ENCODE results near the gene NUDT16. TPM values are rescaled to one million over a fixed set of nuclear protein-coding genes. Genes with fewer than 3 reads are reported as not detected.

Gene NUDT16
- total and polyA plus RNA-seq, 2 donors (not counting 1 experiment from before 2014, with no cell fraction given): 5.1 to 19.1 TPM

DNA sequence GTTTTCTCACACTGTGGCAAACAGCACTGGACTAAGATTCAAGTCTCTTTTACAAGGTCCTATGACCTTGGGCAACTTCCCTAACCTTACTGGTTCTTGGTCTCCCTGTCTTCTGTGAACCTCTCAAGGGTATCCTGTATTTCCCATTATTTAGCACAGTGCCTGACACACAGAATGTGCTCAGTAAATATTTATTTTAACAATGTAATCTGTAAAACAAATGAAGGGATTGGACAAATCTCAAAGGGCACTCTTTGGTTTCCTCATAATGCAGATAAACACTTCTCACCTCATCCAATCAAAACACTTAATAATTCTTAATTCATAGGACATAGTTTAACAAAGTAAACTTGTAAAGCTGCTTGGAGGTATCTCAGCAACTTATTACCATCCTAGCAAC, 12.8 kb downstream of the NUDT16 start:
- Histone ChIP-seq H3K27ac (ENCODE audit: low read length in 2 of 2) (no peak overlapping the region), H3K9me3 (ENCODE audit: control extremely low read depth in 1 of 3, control insufficient read depth in 2 of 3, insufficient read depth in 1 of 3, low read length in 2 of 3) (no peaks in the 10 kb centered on the region), H3K27me3 (replicated peaks in 1 of 4; ENCODE audit: control extremely low read depth in 1 of 4, control insufficient read depth in 3 of 4, insufficient read depth in 4 of 4, low read length in 3 of 4) (no peaks in the 10 kb centered on the region), H2AFZ (ENCODE audit: insufficient read depth, low read depth, low read length, poor library complexity, severe bottlenecking) (no peak overlapping the region), H3K4me2 (replicated peaks; ENCODE audit: low read depth, low read length, poor library complexity, severe bottlenecking) (no peak overlapping the region), H3K4me3 (ENCODE audit: control extremely low read depth in 1 of 5, extremely low read depth in 1 of 5, insufficient read depth in 1 of 5, low read depth in 2 of 5, low read length in 4 of 5) (no peak overlapping the region), H3K9ac (ENCODE audit: low read length) (no peak overlapping the region), H3K79me2 (ENCODE audit: control insufficient read depth, insufficient read depth, low read length) (no peaks in the 10 kb centered on the region), H3K36me3 (replicated peaks in 1 of 2; ENCODE audit: control extremely low read depth in 1 of 2, control insufficient read depth in 1 of 2, extremely low read depth in 1 of 2, insufficient read depth in 2 of 2, low read length in 1 of 2) (no peaks in the 10 kb centered on the region), H4K20me1 (ENCODE audit: control insufficient read depth, insufficient read depth, low read length, poor library complexity, severe bottlenecking) (no peaks in the 10 kb centered on the region), H3K4me1 (ENCODE audit: control insufficient read depth in 2 of 2, insufficient read depth in 2 of 2, low read length in 2 of 2) (no peaks in the 10 kb centered on the region)
- Mint-ChIP-seq H3K27ac (no peak overlapping the region), H3K9me3 (ENCODE audit: insufficient read depth) (no peaks in the 10 kb centered on the region), H3K27me3 (no peaks in the 10 kb centered on the region), H3K4me3 (no peak overlapping the region), H3K4me1 (no peaks in the 10 kb centered on the region)
- ATAC-seq (ENCODE audit: low read depth): no peak
- intact Hi-C loops (cut with micrococcal nuclease): no loop called here
- CTCF ChIA-PET: no interaction called here
- POLR2A ChIA-PET: no interaction called here
- TF ChIP-seq EZH2 (IDR thresholded peaks at IDR 0.05; ENCODE audit: borderline replicate concordance, insufficient read depth, low read depth, low read length, poor library complexity, severe bottlenecking): no peak
- TF ChIP-seq, protein P1, sequence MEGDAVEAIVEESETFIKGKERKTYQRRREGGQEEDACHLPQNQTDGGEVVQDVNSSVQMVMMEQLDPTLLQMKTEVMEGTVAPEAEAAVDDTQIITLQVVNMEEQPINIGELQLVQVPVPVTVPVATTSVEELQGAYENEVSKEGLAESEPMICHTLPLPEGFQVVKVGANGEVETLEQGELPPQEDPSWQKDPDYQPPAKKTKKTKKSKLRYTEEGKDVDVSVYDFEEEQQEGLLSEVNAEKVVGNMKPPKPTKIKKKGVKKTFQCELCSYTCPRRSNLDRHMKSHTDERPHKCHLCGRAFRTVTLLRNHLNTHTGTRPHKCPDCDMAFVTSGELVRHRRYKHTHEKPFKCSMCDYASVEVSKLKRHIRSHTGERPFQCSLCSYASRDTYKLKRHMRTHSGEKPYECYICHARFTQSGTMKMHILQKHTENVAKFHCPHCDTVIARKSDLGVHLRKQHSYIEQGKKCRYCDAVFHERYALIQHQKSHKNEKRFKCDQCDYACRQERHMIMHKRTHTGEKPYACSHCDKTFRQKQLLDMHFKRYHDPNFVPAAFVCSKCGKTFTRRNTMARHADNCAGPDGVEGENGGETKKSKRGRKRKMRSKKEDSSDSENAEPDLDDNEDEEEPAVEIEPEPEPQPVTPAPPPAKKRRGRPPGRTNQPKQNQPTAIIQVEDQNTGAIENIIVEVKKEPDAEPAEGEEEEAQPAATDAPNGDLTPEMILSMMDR (IDR thresholded peaks at IDR 0.05): no peak
- no peak for DNase-seq

DNA sequence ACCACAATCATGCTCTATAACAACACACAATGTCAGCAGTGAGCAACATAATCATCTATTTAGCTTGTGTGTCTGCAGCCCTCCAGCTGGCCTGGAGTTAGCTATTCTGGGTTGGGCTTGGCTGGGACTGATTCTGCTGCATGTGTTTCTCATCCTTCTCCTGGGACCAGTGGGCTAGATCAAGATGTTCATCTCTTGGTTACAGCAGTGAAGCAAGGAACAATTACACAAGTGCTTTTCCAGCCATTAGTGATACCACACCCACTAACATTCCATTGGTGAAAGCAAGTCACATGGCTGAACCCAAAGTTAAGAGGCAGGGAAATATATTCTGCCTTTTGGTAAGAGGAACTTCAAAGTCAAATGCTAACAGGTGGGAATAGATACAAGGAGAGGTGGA, 14.6 kb downstream of the NUDT16 start:
- ATAC-seq (ENCODE audit: low read depth) (no peak), DNase-seq (no peak)
- Mint-ChIP-seq H3K27me3 (no peaks in the 10 kb centered on the region), H3K4me3 (no peak overlapping the region), H3K27ac (no peak overlapping the region), H3K4me1 (no peaks in the 10 kb centered on the region), H3K9me3 (ENCODE audit: insufficient read depth) (no peaks in the 10 kb centered on the region)
- no peak overlapping the region for H2AFZ ChIP-seq (ENCODE audit: insufficient read depth, low read depth, low read length, poor library complexity, severe bottlenecking)
- no peaks in the 10 kb centered on the region for H3K79me2 ChIP-seq (ENCODE audit: control insufficient read depth, insufficient read depth, low read length)
- H3K9ac ChIP-seq (ENCODE audit: low read length): no peak overlapping the region
- TF ChIP-seq, protein P1 (IDR thresholded peaks at IDR 0.05): no peak
- no peak for TF ChIP-seq EZH2 (IDR thresholded peaks at IDR 0.05; ENCODE audit: borderline replicate concordance, insufficient read depth, low read depth, low read length, poor library complexity, severe bottlenecking)
- intact Hi-C loops (cut with micrococcal nuclease): no loop called here
- no peak overlapping the region for H3K4me2 ChIP-seq (replicated peaks; ENCODE audit: low read depth, low read length, poor library complexity, severe bottlenecking)
- H4K20me1 ChIP-seq (ENCODE audit: control insufficient read depth, insufficient read depth, low read length, poor library complexity, severe bottlenecking): no peaks in the 10 kb centered on the region
- H3K27ac ChIP-seq (ENCODE audit: low read length in 2 of 2): no peak overlapping the region
- H3K4me3 ChIP-seq (ENCODE audit: control extremely low read depth in 1 of 5, extremely low read depth in 1 of 5, insufficient read depth in 1 of 5, low read depth in 2 of 5, low read length in 4 of 5): no peak overlapping the region
- ChIA-PET POLR2A (no interaction called here), CTCF (no interaction called here)
- H3K27me3 ChIP-seq (replicated peaks in 1 of 4; ENCODE audit: control extremely low read depth in 1 of 4, control insufficient read depth in 3 of 4, insufficient read depth in 4 of 4, low read length in 3 of 4): no peaks in the 10 kb centered on the region
- H3K4me1 ChIP-seq (ENCODE audit: control insufficient read depth in 2 of 2, insufficient read depth in 2 of 2, low read length in 2 of 2): no peaks in the 10 kb centered on the region
- H3K9me3 ChIP-seq (ENCODE audit: control extremely low read depth in 1 of 3, control insufficient read depth in 2 of 3, insufficient read depth in 1 of 3, low read length in 2 of 3): no peaks in the 10 kb centered on the region
- H3K36me3 ChIP-seq (replicated peaks in 1 of 2; ENCODE audit: control extremely low read depth in 1 of 2, control insufficient read depth in 1 of 2, extremely low read depth in 1 of 2, insufficient read depth in 2 of 2, low read length in 1 of 2): no peaks in the 10 kb centered on the region

All from B cell (primary cell).